Smooth muscle cell (in vitro differentiated cells): ENCODE measurements around the gene GARIN5A. TPM values are rescaled to one million over a fixed set of nuclear protein-coding genes. Genes with fewer than 3 reads are reported as not detected.

Experiments
- DNase-seq: peaks from one replicate; lab custom pipeline; 2025; ENCODE audit not compliant: unreplicated experiment; lab: John Stamatoyannopoulos, UW
- H2AFZ ChIP-seq: fragments of 200-600 bp; sonication (generic); 2 replicates; pipeline ENCODE4 v1.6.0; 2016; ENCODE audit warnings: antibody characterized with exemption, low read depth, mild to moderate bottlenecking
- H3F3A ChIP-seq: fragments of 200-600 bp; sonication (generic); 2 replicates; pipeline ENCODE4 v1.6.0; 2017; ENCODE audit warnings: antibody characterized with exemption, low read depth
- H3K27ac ChIP-seq: fragments of 200-600 bp; sonication (generic); 2 replicates; pipeline ENCODE4 v1.5.1; 2016; ENCODE audit warnings: low read depth, mild to moderate bottlenecking
- H3K27me3 ChIP-seq: fragments of 200-600 bp; sonication (generic); 2 replicates; pipeline ENCODE4 v1.6.1; 2016; ENCODE audit warnings: low read depth, mild to moderate bottlenecking
- H3K36me3 ChIP-seq: fragments of 200-600 bp; sonication (generic); 2 replicates; pipeline ENCODE4 v1.5.1; 2016; ENCODE audit warnings: low read depth
- H3K4me1 ChIP-seq: fragments of 200-600 bp; sonication (generic); 2 replicates; pipeline ENCODE4 v1.5.1; 2016; ENCODE audit warnings: low read depth
- H3K4me2 ChIP-seq: fragments of 200-600 bp; sonication (generic); 2 replicates; pipeline ENCODE4 v1.6.0; 2016; ENCODE audit warnings: mild to moderate bottlenecking
- H3K4me3 ChIP-seq: fragments of 200-600 bp; sonication (generic); 2 replicates; pipeline ENCODE4 v1.5.1; 2016; ENCODE audit warnings: mild to moderate bottlenecking
- H3K79me2 ChIP-seq: fragments of 200-600 bp; sonication (generic); 2 replicates; pipeline ENCODE4 v1.6.0; 2016; ENCODE audit warnings: low read depth, mild to moderate bottlenecking
- H3K9ac ChIP-seq: fragments of 200-600 bp; sonication (generic); 2 replicates; pipeline ENCODE4 v1.6.0; 2016; ENCODE audit warnings: low read depth
- H3K9me3 ChIP-seq: fragments of 200-600 bp; sonication (generic); replicated peaks from 2 replicates; pipeline ENCODE4 v1.5.1; 2016; ENCODE audit warnings: low read depth
- H4K20me1 ChIP-seq: fragments of 200-600 bp; sonication (generic); 2 replicates; pipeline ENCODE4 v1.6.0; 2016; ENCODE audit warnings: low read depth
- WGBS: methylation state at CpG from one replicate; pipeline ENCODE4 v1.1.7; 2016; ENCODE audit warnings: low lambda C conversion rate; 5-methylcytosine and 5-hydroxymethylcytosine counted together
- polyA plus RNA-seq: library from polyadenylated mRNA; unstranded; fragments of >200 nt; fragmentation: Nextera tagmentation; extraction: Ambion mirVana; gene quantifications from 2 replicates; pipeline ENCODE4 v1.2.1, GENCODE V29; 2016
- total RNA-seq: library from RNA; depleted of rRNA; stranded (reverse); fragments of >200 nt; gene quantifications from 2 replicates; pipeline ENCODE4 v1.2.3, GENCODE V29; 2014
- TF ChIP-seq, protein P1 (sequence below): fragments of 200-600 bp; sonication (generic); IDR thresholded peaks from 2 replicates; pipeline ENCODE4 v1.5.1; 2017; ENCODE audit warnings: borderline replicate concordance, mild to moderate bottlenecking, antibody characterized with exemption; ENCODE audit not compliant: insufficient read depth, poor library complexity, severe bottlenecking

The GARIN5A gene
- total and polyA plus RNA-seq, 2 experiments from 2014 or later, result 1.7 to 2.1 TPM

DNA sequence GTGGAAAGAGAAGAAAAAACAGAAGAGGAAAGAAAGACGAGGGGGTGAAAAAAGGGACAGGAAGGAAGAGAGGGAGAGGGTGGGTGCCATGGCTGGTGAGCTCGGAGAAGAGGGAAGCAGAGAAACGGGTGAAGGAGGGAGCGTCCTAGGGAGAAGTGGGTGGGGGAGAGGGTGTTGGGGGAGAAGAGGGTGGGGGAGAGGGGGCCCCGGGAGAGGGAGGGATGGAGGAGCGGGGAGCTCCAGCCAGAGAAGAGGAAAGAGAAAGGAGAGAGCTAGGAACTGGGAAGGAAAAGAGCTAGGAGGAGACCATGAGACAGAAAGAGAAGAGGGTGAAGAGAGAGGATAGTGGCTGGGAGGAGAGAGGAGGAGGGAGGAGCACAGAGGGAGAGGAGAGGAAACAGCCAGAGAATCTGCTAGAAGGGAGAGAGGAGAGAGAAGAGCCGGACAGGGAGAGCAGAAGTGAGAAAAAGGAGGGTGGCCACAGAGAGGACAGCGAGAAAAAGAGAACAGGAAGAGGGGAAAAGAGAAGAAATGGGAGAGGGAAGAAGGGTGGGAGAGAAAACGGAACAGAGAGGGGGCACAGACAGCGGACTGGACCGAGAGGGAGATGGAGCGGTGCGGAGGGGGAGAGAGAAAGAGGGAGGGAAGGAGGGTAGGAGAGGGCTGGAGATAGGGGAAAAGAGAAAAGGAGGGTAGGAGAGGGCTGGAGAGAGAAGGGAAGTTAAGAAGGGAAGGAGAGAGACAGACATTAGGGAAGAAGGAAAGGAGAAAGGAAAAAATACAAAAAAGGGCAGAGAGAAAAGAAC lies 11.9 kb upstream of the GARIN5A start:
- TF ChIP-seq, protein P1, sequence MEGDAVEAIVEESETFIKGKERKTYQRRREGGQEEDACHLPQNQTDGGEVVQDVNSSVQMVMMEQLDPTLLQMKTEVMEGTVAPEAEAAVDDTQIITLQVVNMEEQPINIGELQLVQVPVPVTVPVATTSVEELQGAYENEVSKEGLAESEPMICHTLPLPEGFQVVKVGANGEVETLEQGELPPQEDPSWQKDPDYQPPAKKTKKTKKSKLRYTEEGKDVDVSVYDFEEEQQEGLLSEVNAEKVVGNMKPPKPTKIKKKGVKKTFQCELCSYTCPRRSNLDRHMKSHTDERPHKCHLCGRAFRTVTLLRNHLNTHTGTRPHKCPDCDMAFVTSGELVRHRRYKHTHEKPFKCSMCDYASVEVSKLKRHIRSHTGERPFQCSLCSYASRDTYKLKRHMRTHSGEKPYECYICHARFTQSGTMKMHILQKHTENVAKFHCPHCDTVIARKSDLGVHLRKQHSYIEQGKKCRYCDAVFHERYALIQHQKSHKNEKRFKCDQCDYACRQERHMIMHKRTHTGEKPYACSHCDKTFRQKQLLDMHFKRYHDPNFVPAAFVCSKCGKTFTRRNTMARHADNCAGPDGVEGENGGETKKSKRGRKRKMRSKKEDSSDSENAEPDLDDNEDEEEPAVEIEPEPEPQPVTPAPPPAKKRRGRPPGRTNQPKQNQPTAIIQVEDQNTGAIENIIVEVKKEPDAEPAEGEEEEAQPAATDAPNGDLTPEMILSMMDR, result no peak
- no peak overlapping the region for H2AFZ ChIP-seq
- no peaks in the 10 kb centered on the region for H3K9me3 ChIP-seq
- no peaks in the 10 kb centered on the region for H3K4me1 ChIP-seq
- 55% methylated on average over 7 of the region's 13 CpGs for WGBS
- H3K27ac ChIP-seq, result no peak overlapping the region
- no peaks in the 10 kb centered on the region for H4K20me1 ChIP-seq
- H3K27me3 ChIP-seq, result peaks cover 5% of the 10 kb centered on the region
- H3K4me2 ChIP-seq, result peak overlapping the region; percentile 31
- no peaks in the 10 kb centered on the region for H3K36me3 ChIP-seq
- no peaks in the 10 kb centered on the region for H3K79me2 ChIP-seq
- no peak for DNase-seq
- no peak overlapping the region for H3K4me3 ChIP-seq
- no peak overlapping the region for H3K9ac ChIP-seq
- no peaks in the 10 kb centered on the region for H3F3A ChIP-seq

DNA sequence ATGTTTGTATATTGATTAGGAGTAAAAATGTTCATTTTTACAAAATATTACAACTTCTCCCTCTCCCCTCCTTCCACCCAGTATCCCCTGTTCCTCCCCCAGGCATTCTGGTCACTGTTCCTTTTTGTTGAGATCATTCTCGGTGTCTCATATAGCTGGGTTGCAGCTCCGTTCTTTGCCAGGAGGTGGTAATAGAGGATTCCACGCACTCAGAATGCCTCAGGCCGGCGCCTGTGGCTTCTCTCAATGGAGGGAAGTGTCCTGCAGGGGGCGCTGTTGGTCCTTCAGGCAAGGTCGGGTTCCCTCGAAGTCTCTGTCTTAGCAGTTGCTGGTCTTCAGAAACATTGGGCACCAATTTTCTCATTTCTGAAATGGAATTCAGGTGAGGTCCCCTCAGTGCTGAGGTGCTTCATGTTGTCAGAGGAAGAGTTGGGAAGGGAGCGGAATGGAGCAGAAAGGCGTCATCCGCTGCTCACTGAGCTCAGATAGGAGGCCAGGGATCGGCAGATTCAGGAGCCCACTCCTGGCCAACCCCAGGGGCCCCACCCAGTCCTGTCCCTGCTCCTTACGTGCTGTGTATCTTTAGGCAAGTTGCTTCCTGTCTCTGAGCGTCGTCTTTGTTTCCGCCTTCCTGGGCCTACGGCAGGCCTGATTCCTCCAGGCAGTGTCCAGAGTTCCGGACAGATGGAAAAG lies 10.3 kb upstream of the GARIN5A start:
- DNase-seq, result no peak
- TF ChIP-seq, protein P1, result peak; percentile 56
- 78% methylated on average over 17 of the region's 18 CpGs for WGBS

DNA sequence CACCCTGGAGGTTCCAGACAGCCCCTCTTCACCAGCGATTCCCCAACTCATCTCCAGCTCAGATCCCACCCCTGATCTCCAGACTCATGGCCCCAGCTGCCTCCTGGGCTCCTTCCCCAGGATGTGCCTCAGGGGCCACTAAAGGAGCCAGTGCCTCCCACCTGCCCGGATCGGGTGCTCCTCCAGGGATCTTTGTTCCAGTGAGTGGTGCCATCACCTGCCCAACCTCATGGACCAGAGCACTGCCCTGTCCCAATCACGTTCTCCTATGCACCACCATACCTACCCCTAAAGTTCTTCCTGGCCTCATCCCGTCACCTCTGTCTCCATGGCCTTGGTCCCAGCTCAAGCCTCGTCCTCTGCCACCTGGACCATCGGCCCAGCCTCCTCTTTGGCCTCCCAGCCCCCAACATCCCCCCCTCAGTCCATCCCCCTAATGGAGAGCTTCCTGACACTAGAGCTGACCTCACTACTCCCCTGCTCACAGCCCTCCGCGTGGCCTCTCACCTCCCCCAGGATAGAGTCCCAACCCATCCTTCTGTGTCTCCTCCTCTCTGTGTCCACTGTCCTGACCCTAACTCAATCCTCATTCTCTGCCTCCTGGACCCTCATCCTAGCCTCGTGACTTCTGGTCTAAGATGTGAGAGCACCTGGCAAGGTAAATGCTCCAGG lies 8.8 kb upstream of the GARIN5A start:
- Histone ChIP-seq H3K79me2 (no peaks in the 10 kb centered on the region), H3K4me3 (no peak overlapping the region), H3F3A (no peaks in the 10 kb centered on the region), H3K4me2 (no peak overlapping the region), H4K20me1 (no peaks in the 10 kb centered on the region), H2AFZ (no peak overlapping the region), H3K9ac (no peak overlapping the region), H3K4me1 (no peaks in the 10 kb centered on the region), H3K27ac (no peak overlapping the region), H3K9me3 (no peaks in the 10 kb centered on the region), H3K27me3 (no peaks in the 10 kb centered on the region), H3K36me3 (no peaks in the 10 kb centered on the region)
- no peak for DNase-seq
- TF ChIP-seq, protein P1, result no peak
- 98% methylated on average over 10 of the region's 10 CpGs for WGBS

More for the DNA sequence above, 10.3 kb upstream of the GARIN5A start:
- Histone ChIP-seq H3K36me3 (no peaks in the 10 kb centered on the region), H3K9me3 (no peaks in the 10 kb centered on the region), H3K9ac (no peak overlapping the region), H4K20me1 (no peaks in the 10 kb centered on the region), H3K4me1 (no peaks in the 10 kb centered on the region), H3K4me2 (no peak overlapping the region), H3K27me3 (no peaks in the 10 kb centered on the region), H2AFZ (no peak overlapping the region), H3K27ac (no peak overlapping the region), H3K4me3 (no peak overlapping the region), H3K79me2 (no peaks in the 10 kb centered on the region), H3F3A (no peaks in the 10 kb centered on the region)
